Right renal pelvis (tissue), 4 donors: ENCODE results near the gene FCGR3B. TPM values are rescaled to one million over a fixed set of nuclear protein-coding genes. Genes with fewer than 3 reads are reported as not detected.

Experiments
- polyA plus RNA-seq, 4 donors: library from polyadenylated mRNA; unstranded; fragments of 120-200 nt; gene quantifications; one replicate each; pipeline ENCODE4 v1.2.1, GENCODE V29; 2013; ENCODE audit not compliant: insufficient read length in 4 of 4

The FCGR3B gene
- polyA plus RNA-seq, 4 donors: 0.21 to 0.97 (median 0.39) TPM; not detected in 1

Other genes with a start within 250 kb of the FCGR3B start
- gene FCGR2A, start 125.7 kb downstream of the FCGR3B start, polyA plus RNA-seq: 1 to 10 TPM; 5.0 to 8.3 (median 5.3) TPM
- gene HSPA6, start 106.6 kb downstream of the FCGR3B start, polyA plus RNA-seq: under 1 TPM; 0.34 to 0.49 (median 0.44) TPM
- gene FCGR3A, start 81.4 kb downstream of the FCGR3B start, polyA plus RNA-seq: 1 to 10 TPM; 1.2 to 2.4 (median 1.5) TPM
- 1 to 10 TPM in 2 of 4 donors, under 1 TPM in 2; 0.53 to 1.7 (median 0.89) TPM for gene FCGR2B, start 32.0 kb upstream of the FCGR3B start, polyA plus RNA-seq
- gene FCRLA, start 76.1 kb upstream of the FCGR3B start, polyA plus RNA-seq: under 1 TPM in 3 of 4 donors, not detected in 1; 0.11 to 0.34 (median 0.12) TPM
- gene FCRLB, start 90.4 kb upstream of the FCGR3B start, polyA plus RNA-seq: 1 to 10 TPM; 3.6 to 6.8 (median 5.0) TPM
- gene DUSP12, start 118.6 kb upstream of the FCGR3B start, polyA plus RNA-seq: 10 to 100 TPM; 31.1 to 41.5 (median 37.5) TPM
- gene ATF6, start 135.1 kb upstream of the FCGR3B start, polyA plus RNA-seq: 10 to 100 TPM; 31.7 to 35.8 (median 34.8) TPM